RWPE2 (cell line): ENCODE results near the gene KIRREL2.
A peak's percentile ranks its signal among the peaks of the same experiment; 100 is the strongest.

ENCODE experiments used
- ATAC-seq: fragments of 200-7000 bp; cut with Tn5 transposase; 3 replicates; pipeline ENCODE4 v1.9.1; 2021; ENCODE audit warnings: low read depth
- DNase-seq: peaks from one replicate; pipeline ENCODE4 v3.0.0-alpha.2; 2020; ENCODE audit warnings: low spot score
- H3K27ac ChIP-seq: fragments of 450-650 bp; 2 replicates; pipeline ENCODE4 v1.5.1; 2017; ENCODE audit warnings: mild to moderate bottlenecking; ENCODE audit not compliant: poor library complexity, severe bottlenecking
- H3K27me3 ChIP-seq: fragments of 250-450 bp; sonication (Bioruptor Pico); 2 replicates; pipeline ENCODE4 v1.5.1; 2021; ENCODE audit warnings: mild to moderate bottlenecking, moderate library complexity; ENCODE audit not compliant: insufficient read depth, poor library complexity, severe bottlenecking
- H3K36me3 ChIP-seq: fragments of 250-450 bp; sonication (Bioruptor Pico); 2 replicates; pipeline ENCODE4 v1.5.1; 2020; ENCODE audit warnings: low read depth, mild to moderate bottlenecking, moderate library complexity
- H3K4me1 ChIP-seq: fragments of 250-450 bp; sonication (Bioruptor Pico); 2 replicates; pipeline ENCODE4 v1.5.1; 2021; ENCODE audit warnings: mild to moderate bottlenecking, moderate library complexity; ENCODE audit not compliant: insufficient read depth, poor library complexity, severe bottlenecking
- H3K4me3 ChIP-seq: fragments of 250-450 bp; sonication (Bioruptor Pico); 2 replicates; pipeline ENCODE4 v1.5.1; 2021; ENCODE audit warnings: mild to moderate bottlenecking, moderate library complexity; ENCODE audit not compliant: severe bottlenecking
- H3K9me3 ChIP-seq: fragments of 250-450 bp; sonication (Bioruptor Pico); 2 replicates; pipeline ENCODE4 v1.5.1; 2021; ENCODE audit warnings: mild to moderate bottlenecking, moderate library complexity; ENCODE audit not compliant: severe bottlenecking
- TF ChIP-seq, protein P1 (sequence below): fragments of 450-650 bp; IDR thresholded peaks from one replicate; pipeline ENCODE4 v1.5.1; 2017; ENCODE audit warnings: mild to moderate bottlenecking, moderate library complexity; ENCODE audit not compliant: poor library complexity, severe bottlenecking

The KIRREL2 gene

GRCh38 chr19:35845215-35846037, 11.3 kb upstream of the KIRREL2 start:
- TF ChIP-seq, protein P1, sequence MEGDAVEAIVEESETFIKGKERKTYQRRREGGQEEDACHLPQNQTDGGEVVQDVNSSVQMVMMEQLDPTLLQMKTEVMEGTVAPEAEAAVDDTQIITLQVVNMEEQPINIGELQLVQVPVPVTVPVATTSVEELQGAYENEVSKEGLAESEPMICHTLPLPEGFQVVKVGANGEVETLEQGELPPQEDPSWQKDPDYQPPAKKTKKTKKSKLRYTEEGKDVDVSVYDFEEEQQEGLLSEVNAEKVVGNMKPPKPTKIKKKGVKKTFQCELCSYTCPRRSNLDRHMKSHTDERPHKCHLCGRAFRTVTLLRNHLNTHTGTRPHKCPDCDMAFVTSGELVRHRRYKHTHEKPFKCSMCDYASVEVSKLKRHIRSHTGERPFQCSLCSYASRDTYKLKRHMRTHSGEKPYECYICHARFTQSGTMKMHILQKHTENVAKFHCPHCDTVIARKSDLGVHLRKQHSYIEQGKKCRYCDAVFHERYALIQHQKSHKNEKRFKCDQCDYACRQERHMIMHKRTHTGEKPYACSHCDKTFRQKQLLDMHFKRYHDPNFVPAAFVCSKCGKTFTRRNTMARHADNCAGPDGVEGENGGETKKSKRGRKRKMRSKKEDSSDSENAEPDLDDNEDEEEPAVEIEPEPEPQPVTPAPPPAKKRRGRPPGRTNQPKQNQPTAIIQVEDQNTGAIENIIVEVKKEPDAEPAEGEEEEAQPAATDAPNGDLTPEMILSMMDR = no peak
- peak overlapping the region; percentile 18 for H3K4me3 ChIP-seq
- H3K9me3 ChIP-seq = no peaks in the 10 kb centered on the region
- H3K27me3 ChIP-seq = peaks cover 29% of the 10 kb centered on the region
- no peak for DNase-seq
- ATAC-seq = peak; percentile 63
- H3K4me1 ChIP-seq = no peaks in the 10 kb centered on the region
- no peaks in the 10 kb centered on the region for H3K36me3 ChIP-seq
- H3K27ac ChIP-seq = no peak overlapping the region

DNA sequence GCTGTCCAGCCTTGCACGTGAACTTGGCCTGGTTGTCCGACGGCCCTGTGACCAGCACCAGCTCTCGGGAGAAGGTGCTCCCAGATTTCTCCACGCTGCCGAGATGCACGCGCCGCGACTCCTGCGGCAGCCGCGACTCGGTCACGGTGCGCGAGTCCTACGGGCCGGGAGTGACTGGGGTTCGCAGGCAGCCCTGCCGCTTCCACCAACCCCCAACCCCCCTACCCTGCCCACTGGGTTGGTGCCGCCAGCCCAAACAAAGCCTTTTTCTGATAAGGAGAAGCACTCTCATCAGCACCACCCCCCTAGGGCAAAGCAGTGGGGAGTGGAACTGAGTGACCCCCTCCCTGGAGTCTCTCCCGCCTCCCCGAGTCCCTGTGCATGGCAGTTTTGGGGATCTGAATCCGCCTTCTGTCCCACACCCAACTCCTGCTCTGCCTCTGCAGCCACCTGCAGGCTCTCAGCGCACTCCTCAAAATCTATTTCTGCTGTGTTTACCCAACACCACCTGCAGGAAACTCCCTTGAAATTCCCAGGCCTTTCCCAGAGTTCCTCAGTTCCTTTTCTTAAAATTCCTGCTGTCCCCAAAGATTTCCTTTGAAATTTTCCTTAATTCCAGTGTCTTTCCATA, 10.6 kb upstream of the KIRREL2 start:
- H3K9me3 ChIP-seq = no peaks in the 10 kb centered on the region
- H3K27me3 ChIP-seq = peaks cover 29% of the 10 kb centered on the region
- TF ChIP-seq, protein P1 = no peak
- peak overlapping the region; percentile 18 for H3K4me3 ChIP-seq
- no peaks in the 10 kb centered on the region for H3K36me3 ChIP-seq
- DNase-seq = no peak
- no peaks in the 10 kb centered on the region for H3K4me1 ChIP-seq
- ATAC-seq = peak; percentile 40; the same call in 1 of the 3 replicates
- no peak overlapping the region for H3K27ac ChIP-seq

GRCh38 chr19:35847911-35848310, 8.8 kb upstream of the KIRREL2 start:
- Histone ChIP-seq H3K9me3 (no peaks in the 10 kb centered on the region), H3K27me3 (peaks cover 29% of the 10 kb centered on the region), H3K36me3 (no peaks in the 10 kb centered on the region), H3K4me3 (no peak overlapping the region), H3K4me1 (no peaks in the 10 kb centered on the region), H3K27ac (no peak overlapping the region)
- no peak for ATAC-seq
- no peak for DNase-seq
- TF ChIP-seq, protein P1 = no peak

DNA sequence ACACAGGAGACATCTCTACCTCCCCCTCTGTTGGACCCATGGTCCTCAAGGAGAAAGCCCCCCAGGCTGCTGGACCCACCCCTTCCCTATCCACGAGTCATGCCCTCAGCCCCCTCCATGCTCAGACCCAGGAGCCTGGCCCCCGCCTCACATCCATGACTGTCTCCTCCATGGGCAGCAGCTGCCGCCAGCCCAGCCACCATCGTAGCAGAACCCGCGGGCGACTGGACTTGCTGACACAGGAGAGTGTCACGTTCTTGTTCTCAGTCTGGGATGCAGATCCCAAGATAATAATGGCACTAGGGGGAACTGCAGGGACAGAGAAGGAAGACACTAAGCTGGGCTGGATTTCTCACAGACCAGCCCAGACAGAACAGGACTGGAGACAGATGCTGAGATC, 8.2 kb upstream of the KIRREL2 start:
- Histone ChIP-seq H3K36me3 (no peaks in the 10 kb centered on the region), H3K27ac (no peak overlapping the region), H3K4me1 (no peaks in the 10 kb centered on the region), H3K9me3 (no peaks in the 10 kb centered on the region), H3K27me3 (peaks cover 29% of the 10 kb centered on the region), H3K4me3 (no peak overlapping the region)
- DNase-seq (no peak), ATAC-seq (no peak)
- TF ChIP-seq, protein P1 = no peak
